SK-N-SH treated with all-trans-retinoic acid at 6 μM for 48 hours (cell line): ENCODE results near the gene EGFL7.

Experiments used
- ARNTL ChIP-seq: fragments of 450-650 bp; formaldehyde crosslinking; IDR thresholded peaks from 2 replicates; pipeline ENCODE4 v1.5.0; 2020; ENCODE audit warnings: low read depth, mild to moderate bottlenecking, moderate library complexity, borderline replicate concordance
- GLIS3 ChIP-seq: fragments of 250-450 bp; sonication (Bioruptor Pico); IDR thresholded peaks from 2 replicates; pipeline ENCODE4 v1.5.0; 2020; ENCODE audit warnings: mild to moderate bottlenecking, moderate library complexity
- PATZ1 ChIP-seq: fragments of 250-450 bp; sonication (Bioruptor Pico); IDR thresholded peaks from 2 replicates; pipeline ENCODE4 v1.8.0; 2020; ENCODE audit warnings: mild to moderate bottlenecking, moderate library complexity, borderline replicate concordance
- RARB ChIP-seq: fragments of 250-450 bp; sonication (Bioruptor Pico); IDR thresholded peaks from 2 replicates; pipeline ENCODE4 v1.8.0; 2021; ENCODE audit warnings: mild to moderate bottlenecking, moderate library complexity
- ZC3H10 ChIP-seq: fragments of 250-450 bp; sonication (Bioruptor Pico); IDR thresholded peaks from 2 replicates; pipeline ENCODE4 v1.5.1; 2021; ENCODE audit warnings: mild to moderate bottlenecking, moderate library complexity
- ZNF8 ChIP-seq: fragments of 450-650 bp; formaldehyde crosslinking; IDR thresholded peaks from 2 replicates; pipeline ENCODE4 v1.5.0; 2020; ENCODE audit warnings: mild to moderate bottlenecking, moderate library complexity
- TF ChIP-seq, protein P1 (sequence below): fragments of 250-450 bp; sonication (Bioruptor Pico); IDR thresholded peaks from 2 replicates; pipeline ENCODE4 v1.5.1; 2020; ENCODE audit warnings: low read depth, mild to moderate bottlenecking, moderate library complexity

GRCh38 chr9:136674786-136675349 lies 12.2 kb downstream of the EGFL7 start:
- TF ChIP-seq PATZ1 (CRISPR knock-in tag) (no peak), GLIS3 (CRISPR knock-in tag) (no peak), ZC3H10 (no peak), ZNF8 (CRISPR knock-in tag) (no peak), ARNTL (CRISPR knock-in tag) (no peak), RARB (CRISPR knock-in tag) (no peak)
- TF ChIP-seq, protein P1, sequence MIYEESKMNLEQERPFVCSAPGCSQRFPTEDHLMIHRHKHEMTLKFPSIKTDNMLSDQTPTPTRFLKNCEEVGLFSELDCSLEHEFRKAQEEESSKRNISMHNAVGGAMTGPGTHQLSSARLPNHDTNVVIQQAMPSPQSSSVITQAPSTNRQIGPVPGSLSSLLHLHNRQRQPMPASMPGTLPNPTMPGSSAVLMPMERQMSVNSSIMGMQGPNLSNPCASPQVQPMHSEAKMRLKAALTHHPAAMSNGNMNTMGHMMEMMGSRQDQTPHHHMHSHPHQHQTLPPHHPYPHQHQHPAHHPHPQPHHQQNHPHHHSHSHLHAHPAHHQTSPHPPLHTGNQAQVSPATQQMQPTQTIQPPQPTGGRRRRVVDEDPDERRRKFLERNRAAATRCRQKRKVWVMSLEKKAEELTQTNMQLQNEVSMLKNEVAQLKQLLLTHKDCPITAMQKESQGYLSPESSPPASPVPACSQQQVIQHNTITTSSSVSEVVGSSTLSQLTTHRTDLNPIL, result no peak
